SU-DHL-6 (cell line): ENCODE results near the gene SRPK1.

ENCODE experiments used
- H2AFZ ChIP-seq: fragments of 200-600 bp; sonication (generic); 2 replicates; pipeline ENCODE4 v1.6.1; 2014; ENCODE audit warnings: low read depth, mild to moderate bottlenecking, moderate library complexity, mixed read lengths, antibody characterized with exemption, low read length; ENCODE audit not compliant: severe bottlenecking
- H3F3A ChIP-seq: fragments of 200-600 bp; shearing (Covaris generic); 2 replicates; pipeline ENCODE4 v1.6.0; 2016; ENCODE audit warnings: antibody characterized with exemption, mild to moderate bottlenecking; ENCODE audit not compliant: insufficient read depth
- H3K27ac ChIP-seq: fragments of 200-600 bp; sonication (generic); 2 replicates; pipeline ENCODE4 v1.5.1; 2016; ENCODE audit warnings: low read depth, mild to moderate bottlenecking, low read length, moderate library complexity, mixed read lengths
- H3K27me3 ChIP-seq: fragments of 200-600 bp; sonication (generic), shearing (Covaris generic); 2 replicates; pipeline ENCODE4 v1.6.0; 2014; ENCODE audit warnings: mild to moderate bottlenecking, low read length
- H3K36me3 ChIP-seq: fragments of 200-600 bp; sonication (generic); 2 replicates; pipeline ENCODE4 v1.6.1; 2014; ENCODE audit warnings: mild to moderate bottlenecking, low read length, mixed read lengths
- H3K4me2 ChIP-seq: fragments of 300-600, 200-600 bp; shearing (Covaris generic), sonication (generic); 2 replicates; pipeline ENCODE4 v1.6.0; 2014; ENCODE audit warnings: low read length, low read depth, mild to moderate bottlenecking; ENCODE audit not compliant: poor library complexity, severe bottlenecking
- H3K4me3 ChIP-seq: fragments of 200-600 bp; sonication (generic); 2 replicates; pipeline ENCODE4 v1.5.1; 2014; ENCODE audit warnings: antibody characterized with exemption, low read length, mild to moderate bottlenecking, mixed read lengths; ENCODE audit not compliant: insufficient read depth, poor library complexity, severe bottlenecking
- H3K79me2 ChIP-seq: fragments of 200-600 bp; sonication (generic); 2 replicates; pipeline ENCODE4 v1.6.1; 2014; ENCODE audit warnings: mild to moderate bottlenecking, low read length, moderate library complexity; ENCODE audit not compliant: insufficient read depth
- H3K9ac ChIP-seq: fragments of 200-600 bp; sonication (generic); 2 replicates; pipeline ENCODE4 v1.7.0; 2014; ENCODE audit warnings: mild to moderate bottlenecking, low read length
- H3K9me2 ChIP-seq: fragments of 200-600 bp; sonication (generic); replicated peaks from 2 replicates; pipeline ENCODE4 v1.6.1; 2014; ENCODE audit warnings: low read length; ENCODE audit not compliant: insufficient read depth
- H3K9me3 ChIP-seq: fragments of 200-600 bp; sonication (generic); 2 replicates; pipeline ENCODE4 v1.6.1; 2014; ENCODE audit warnings: low read length, mixed read lengths; ENCODE audit not compliant: insufficient read depth
- H4K20me1 ChIP-seq: fragments of 200-600 bp; sonication (generic); 2 replicates; pipeline ENCODE4 v1.6.1; 2014; ENCODE audit warnings: low read depth, mild to moderate bottlenecking, antibody characterized with exemption, low read length, moderate library complexity, mixed read lengths
- EZH2phosphoT487 ChIP-seq: fragments of 200-600 bp; sonication (generic), shearing (Covaris generic); conservative IDR thresholded peaks from 2 replicates; pipeline ENCODE4 v1.6.1; 2018; ENCODE audit warnings: mild to moderate bottlenecking, antibody characterized with exemption, low read length, moderate library complexity, mixed read lengths
- TF ChIP-seq, protein P1 (sequence below): fragments of 200-600 bp; sonication (generic); IDR thresholded peaks from one replicate; pipeline ENCODE4 v1.5.1; 2017; ENCODE audit warnings: antibody characterized with exemption, mild to moderate bottlenecking, low read length, moderate library complexity; ENCODE audit not compliant: insufficient read depth, poor library complexity, severe bottlenecking

SRPK1 gene

DNA sequence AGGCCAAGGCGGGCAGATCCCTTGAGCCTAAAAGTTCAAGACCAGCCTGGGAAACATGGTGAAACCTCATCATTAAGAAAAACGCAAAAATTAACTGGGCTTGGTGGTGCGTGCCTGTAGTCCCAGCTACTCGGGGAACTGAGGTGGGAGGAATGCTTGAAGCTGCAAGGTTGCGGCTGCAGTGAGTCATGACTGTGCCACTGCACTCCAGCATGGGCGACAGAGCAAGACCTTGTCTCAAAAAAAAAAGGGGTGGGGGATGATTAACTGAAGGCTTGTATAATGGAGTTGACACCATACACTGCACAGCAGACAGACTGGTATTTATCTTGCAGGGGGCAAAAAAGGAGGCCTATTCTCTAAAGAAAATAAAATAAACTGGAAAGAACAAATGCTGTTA, 27.7 kb downstream of the SRPK1 start:
- Histone ChIP-seq H3K9me3 (no peaks in the 10 kb centered on the region), H3F3A (peaks cover 16% of the 10 kb centered on the region; the same call in 1 of the 2 replicates), H3K9ac (no peak overlapping the region), H3K27me3 (no peaks in the 10 kb centered on the region), H2AFZ (no peak overlapping the region), H3K79me2 (peaks cover 81% of the 10 kb centered on the region), H4K20me1 (peaks cover 52% of the 10 kb centered on the region), H3K4me3 (no peak overlapping the region), H3K9me2 (no peaks in the 10 kb centered on the region), H3K27ac (no peak overlapping the region), H3K4me2 (no peak overlapping the region), H3K36me3 (peaks cover 42% of the 10 kb centered on the region)
- TF ChIP-seq EZH2phosphoT487 = no peak
- TF ChIP-seq, protein P1, sequence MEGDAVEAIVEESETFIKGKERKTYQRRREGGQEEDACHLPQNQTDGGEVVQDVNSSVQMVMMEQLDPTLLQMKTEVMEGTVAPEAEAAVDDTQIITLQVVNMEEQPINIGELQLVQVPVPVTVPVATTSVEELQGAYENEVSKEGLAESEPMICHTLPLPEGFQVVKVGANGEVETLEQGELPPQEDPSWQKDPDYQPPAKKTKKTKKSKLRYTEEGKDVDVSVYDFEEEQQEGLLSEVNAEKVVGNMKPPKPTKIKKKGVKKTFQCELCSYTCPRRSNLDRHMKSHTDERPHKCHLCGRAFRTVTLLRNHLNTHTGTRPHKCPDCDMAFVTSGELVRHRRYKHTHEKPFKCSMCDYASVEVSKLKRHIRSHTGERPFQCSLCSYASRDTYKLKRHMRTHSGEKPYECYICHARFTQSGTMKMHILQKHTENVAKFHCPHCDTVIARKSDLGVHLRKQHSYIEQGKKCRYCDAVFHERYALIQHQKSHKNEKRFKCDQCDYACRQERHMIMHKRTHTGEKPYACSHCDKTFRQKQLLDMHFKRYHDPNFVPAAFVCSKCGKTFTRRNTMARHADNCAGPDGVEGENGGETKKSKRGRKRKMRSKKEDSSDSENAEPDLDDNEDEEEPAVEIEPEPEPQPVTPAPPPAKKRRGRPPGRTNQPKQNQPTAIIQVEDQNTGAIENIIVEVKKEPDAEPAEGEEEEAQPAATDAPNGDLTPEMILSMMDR = no peak

DNA sequence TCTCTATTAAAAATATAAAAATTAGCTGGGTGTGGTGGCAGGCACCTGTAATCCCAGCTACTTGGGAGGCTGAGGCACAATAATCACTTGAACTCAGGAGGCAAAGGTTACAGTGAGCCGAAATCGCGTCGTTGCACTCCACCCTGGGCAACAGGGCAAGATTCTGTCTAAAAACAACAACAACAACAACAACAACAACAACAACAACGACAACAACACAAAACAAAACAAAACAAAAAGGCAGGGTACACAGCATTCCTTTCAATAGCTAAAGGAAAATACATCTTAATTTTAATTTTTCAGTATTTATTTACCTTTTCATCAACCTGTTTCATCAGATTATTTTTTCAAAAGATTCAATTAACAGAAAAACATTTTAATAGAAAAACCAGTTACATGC, 28.4 kb downstream of the SRPK1 start:
- H3K79me2 ChIP-seq = peaks cover 74% of the 10 kb centered on the region
- no peak overlapping the region for H2AFZ ChIP-seq
- H3K9me3 ChIP-seq = no peaks in the 10 kb centered on the region
- TF ChIP-seq, protein P1 = no peak
- no peak for TF ChIP-seq EZH2phosphoT487
- peaks cover 45% of the 10 kb centered on the region for H4K20me1 ChIP-seq
- H3F3A ChIP-seq = peaks cover 16% of the 10 kb centered on the region; the same call in 1 of the 2 replicates
- peaks cover 46% of the 10 kb centered on the region for H3K36me3 ChIP-seq
- no peak overlapping the region for H3K4me3 ChIP-seq
- H3K27ac ChIP-seq = no peak overlapping the region
- no peaks in the 10 kb centered on the region for H3K9me2 ChIP-seq
- H3K27me3 ChIP-seq = no peaks in the 10 kb centered on the region
- H3K4me2 ChIP-seq = no peak overlapping the region
- H3K9ac ChIP-seq = no peak overlapping the region

DNA sequence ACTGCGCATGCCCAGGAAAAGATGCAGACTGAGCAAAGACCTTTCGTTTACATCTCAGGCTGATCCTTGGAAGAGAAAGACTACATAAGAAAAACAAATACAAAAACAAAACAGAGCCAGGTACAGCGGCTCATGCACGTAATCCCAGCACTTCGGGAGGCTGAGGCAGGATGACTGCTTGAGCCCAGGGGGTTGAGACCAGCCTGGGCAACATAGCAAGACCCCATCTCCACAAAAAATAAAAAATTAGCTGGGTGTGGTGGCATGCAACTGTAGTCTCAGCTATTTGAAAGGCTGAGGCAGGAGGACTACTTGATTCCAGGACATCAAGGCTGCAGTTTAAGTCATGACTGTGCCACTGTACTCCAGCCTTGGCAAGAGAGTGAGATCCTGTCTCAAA, 41.7 kb downstream of the SRPK1 start:
- no peak overlapping the region for H3K27ac ChIP-seq
- no peaks in the 10 kb centered on the region for H3F3A ChIP-seq
- H3K27me3 ChIP-seq = no peaks in the 10 kb centered on the region
- no peaks in the 10 kb centered on the region for H4K20me1 ChIP-seq
- peaks cover 45% of the 10 kb centered on the region for H3K36me3 ChIP-seq
- no peak overlapping the region for H2AFZ ChIP-seq
- TF ChIP-seq EZH2phosphoT487 = no peak
- TF ChIP-seq, protein P1 = no peak
- H3K79me2 ChIP-seq = no peaks in the 10 kb centered on the region; the same call in 1 of the 2 replicates
- no peak overlapping the region for H3K4me2 ChIP-seq
- no peaks in the 10 kb centered on the region for H3K9me3 ChIP-seq
- H3K9ac ChIP-seq = no peak overlapping the region
- no peak overlapping the region for H3K4me3 ChIP-seq
- no peaks in the 10 kb centered on the region for H3K9me2 ChIP-seq
